ENCODE measurements around the gene POLG2.

DNA sequence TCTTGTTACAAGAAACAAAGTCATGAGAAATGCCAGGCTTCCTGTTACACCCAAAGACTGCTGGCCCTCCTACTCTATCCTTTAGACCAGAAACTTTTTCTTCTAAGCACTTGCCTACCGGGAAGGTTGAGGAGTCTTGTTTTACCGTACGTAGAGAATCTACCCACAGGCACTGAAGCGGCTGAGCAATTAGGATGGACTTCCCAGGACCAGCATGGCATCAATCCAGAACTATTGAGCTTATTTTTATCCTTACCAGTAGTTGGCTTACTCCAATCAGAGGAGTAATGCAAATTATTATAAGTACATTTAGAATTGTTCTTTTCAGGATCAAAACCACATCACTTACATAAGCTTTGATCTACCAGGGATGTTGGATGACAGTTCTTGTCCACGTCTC lies 35.6 kb upstream of the POLG2 start:
- no peak for TF ChIP-seq POLR2A (IDR thresholded peaks at IDR 0.05; ENCODE audit: low read depth)
- TF ChIP-seq, protein P1, sequence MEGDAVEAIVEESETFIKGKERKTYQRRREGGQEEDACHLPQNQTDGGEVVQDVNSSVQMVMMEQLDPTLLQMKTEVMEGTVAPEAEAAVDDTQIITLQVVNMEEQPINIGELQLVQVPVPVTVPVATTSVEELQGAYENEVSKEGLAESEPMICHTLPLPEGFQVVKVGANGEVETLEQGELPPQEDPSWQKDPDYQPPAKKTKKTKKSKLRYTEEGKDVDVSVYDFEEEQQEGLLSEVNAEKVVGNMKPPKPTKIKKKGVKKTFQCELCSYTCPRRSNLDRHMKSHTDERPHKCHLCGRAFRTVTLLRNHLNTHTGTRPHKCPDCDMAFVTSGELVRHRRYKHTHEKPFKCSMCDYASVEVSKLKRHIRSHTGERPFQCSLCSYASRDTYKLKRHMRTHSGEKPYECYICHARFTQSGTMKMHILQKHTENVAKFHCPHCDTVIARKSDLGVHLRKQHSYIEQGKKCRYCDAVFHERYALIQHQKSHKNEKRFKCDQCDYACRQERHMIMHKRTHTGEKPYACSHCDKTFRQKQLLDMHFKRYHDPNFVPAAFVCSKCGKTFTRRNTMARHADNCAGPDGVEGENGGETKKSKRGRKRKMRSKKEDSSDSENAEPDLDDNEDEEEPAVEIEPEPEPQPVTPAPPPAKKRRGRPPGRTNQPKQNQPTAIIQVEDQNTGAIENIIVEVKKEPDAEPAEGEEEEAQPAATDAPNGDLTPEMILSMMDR (IDR thresholded peaks at IDR 0.05) = no peak
